Muscle of leg (tissue), 11 donors: ENCODE measurements around the gene WDR1. TPM values are rescaled to one million over a fixed set of nuclear protein-coding genes. Genes with fewer than 3 reads are reported as not detected.

Source experiments
- DNase-seq: peaks from one replicate; pipeline ENCODE4 v3.0.0; 2013
- H3K27ac ChIP-seq: one replicate; pipeline ENCODE4 v1.5.1; 2013; ENCODE audit warnings: mild to moderate bottlenecking, low read length, control low read depth
- H3K27me3 ChIP-seq: one replicate; pipeline ENCODE4 v1.6.1; 2013; ENCODE audit warnings: low read length; ENCODE audit not compliant: control insufficient read depth, insufficient read depth
- H3K36me3 ChIP-seq: one replicate; pipeline ENCODE4 v1.6.1; 2013; ENCODE audit warnings: low read length; ENCODE audit not compliant: control insufficient read depth, insufficient read depth
- H3K4me1 ChIP-seq: one replicate; pipeline ENCODE4 v1.6.1; 2013; ENCODE audit warnings: low read length; ENCODE audit not compliant: control insufficient read depth, insufficient read depth
- H3K4me3 ChIP-seq: one replicate; pipeline ENCODE4 v1.5.1; 2013; ENCODE audit warnings: low read length, control low read depth
- H3K9me3 ChIP-seq: replicated peaks from 2 replicates; pipeline ENCODE4 v1.6.1; 2013; ENCODE audit warnings: low read depth, low read length; ENCODE audit not compliant: control insufficient read depth
- WGBS: methylation state at CpG from one replicate; pipeline ENCODE4 v1.1.5; 2013; ENCODE audit warnings: missing lambda C conversion rate; ENCODE audit not compliant: insufficient coverage; 5-methylcytosine and 5-hydroxymethylcytosine counted together
- polyA plus RNA-seq, 8 donors: library from polyadenylated mRNA; unstranded; fragments of 120-200 nt; gene quantifications; one replicate each; pipeline versions ENCODE4 v1.2.1 to v1.2.3, GENCODE V29; 2013; ENCODE audit warnings: inconsistent platforms in 1 of 8, low replicate concordance in 1 of 8; ENCODE audit not compliant: insufficient read length in 8 of 8, insufficient read depth in 1 of 8
- total RNA-seq: library from RNA; stranded (reverse); fragments of 120-200 nt; gene quantifications from one replicate; pipeline ENCODE4 v1.2.4, GENCODE V29; 2013

WDR1 gene
- total and polyA plus RNA-seq, 9 donors, result 97.0 to 178 (median 152) TPM

- Histone ChIP-seq H3K9me3 (no peaks in the 10 kb centered on the region), H3K27ac (no peak overlapping the region), H3K4me3 (no peak overlapping the region), H3K27me3 (no peaks in the 10 kb centered on the region), H3K4me1 (peaks cover 20% of the 10 kb centered on the region), H3K36me3 (peaks cover 98% of the 10 kb centered on the region)
- 100% methylated on average over 3 of the region's 8 CpGs for WGBS
- no peak for DNase-seq
Measured at GRCh38 chr4:10079912-10080588, 36.5 kb downstream of the WDR1 start.

DNA sequence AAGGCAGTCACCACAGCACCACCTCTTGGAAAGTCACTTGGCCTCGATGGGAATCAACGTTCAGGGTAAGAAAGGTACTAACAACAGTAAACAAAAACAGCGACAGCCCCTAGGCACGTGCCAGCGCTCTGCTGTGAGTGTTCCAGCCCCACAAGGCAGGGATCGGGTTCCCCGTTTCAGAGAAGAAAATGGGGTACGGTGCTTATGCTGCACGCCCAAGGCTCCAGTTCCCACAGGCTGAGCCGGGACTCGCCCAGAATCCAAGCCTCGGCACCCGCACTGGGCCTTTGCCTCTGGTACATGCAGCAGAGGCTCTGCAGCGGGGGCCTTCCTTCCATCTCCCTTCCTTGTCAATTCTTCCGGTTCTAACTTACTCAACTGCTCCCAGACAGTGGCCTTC, 37.3 kb downstream of the WDR1 start:
- Histone ChIP-seq H3K9me3 (no peaks in the 10 kb centered on the region), H3K4me1 (peaks cover 12% of the 10 kb centered on the region), H3K27me3 (no peaks in the 10 kb centered on the region), H3K36me3 (peaks cover 97% of the 10 kb centered on the region), H3K4me3 (no peak overlapping the region), H3K27ac (no peak overlapping the region)
- no peak for DNase-seq
- 92% methylated on average over 13 of the region's 15 CpGs for WGBS

DNA sequence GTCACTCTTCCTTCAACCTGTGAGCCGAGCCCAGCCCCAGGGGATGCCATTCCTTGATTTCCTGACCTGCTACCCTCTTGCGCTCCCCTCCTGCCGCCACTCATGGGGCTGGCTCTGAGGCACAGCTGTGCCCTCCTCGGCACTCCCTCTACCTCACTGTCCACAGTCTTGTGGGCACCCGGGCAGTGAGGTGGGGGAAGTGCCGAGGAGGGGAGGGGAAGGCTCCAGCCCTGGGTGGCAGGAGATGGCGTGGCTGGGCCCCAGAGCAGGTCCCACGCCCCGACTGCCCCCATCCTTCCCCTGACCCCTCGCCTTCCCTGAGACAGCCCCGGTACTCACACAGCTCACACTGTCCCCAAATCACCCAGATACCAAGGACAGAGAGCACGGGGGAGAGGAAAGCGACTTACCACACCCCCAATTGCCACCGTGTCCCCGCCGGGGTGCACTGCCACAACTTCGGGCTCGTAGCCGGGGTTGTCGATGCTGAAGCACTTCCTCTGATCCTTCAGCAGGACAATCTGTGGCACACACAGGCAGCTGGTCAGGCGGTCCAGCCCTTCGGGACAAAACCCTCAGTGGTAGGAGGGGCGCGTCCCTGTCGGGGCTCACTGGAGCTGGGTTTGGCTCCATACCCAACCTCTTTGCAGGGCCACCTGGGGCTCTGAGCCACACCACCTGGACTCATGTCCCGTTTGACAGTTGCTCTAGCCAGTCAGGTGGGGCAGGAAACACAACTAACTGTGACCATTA, 37.9 kb downstream of the WDR1 start:
- no peaks in the 10 kb centered on the region for H3K9me3 ChIP-seq
- 88% methylated on average over 18 of the region's 26 CpGs for WGBS
- H3K4me3 ChIP-seq, result no peak overlapping the region
- no peaks in the 10 kb centered on the region for H3K27me3 ChIP-seq
- H3K4me1 ChIP-seq, result peaks cover 6% of the 10 kb centered on the region
- no peak overlapping the region for H3K27ac ChIP-seq
- no peak for DNase-seq
- H3K36me3 ChIP-seq, result peaks cover 96% of the 10 kb centered on the region

DNA sequence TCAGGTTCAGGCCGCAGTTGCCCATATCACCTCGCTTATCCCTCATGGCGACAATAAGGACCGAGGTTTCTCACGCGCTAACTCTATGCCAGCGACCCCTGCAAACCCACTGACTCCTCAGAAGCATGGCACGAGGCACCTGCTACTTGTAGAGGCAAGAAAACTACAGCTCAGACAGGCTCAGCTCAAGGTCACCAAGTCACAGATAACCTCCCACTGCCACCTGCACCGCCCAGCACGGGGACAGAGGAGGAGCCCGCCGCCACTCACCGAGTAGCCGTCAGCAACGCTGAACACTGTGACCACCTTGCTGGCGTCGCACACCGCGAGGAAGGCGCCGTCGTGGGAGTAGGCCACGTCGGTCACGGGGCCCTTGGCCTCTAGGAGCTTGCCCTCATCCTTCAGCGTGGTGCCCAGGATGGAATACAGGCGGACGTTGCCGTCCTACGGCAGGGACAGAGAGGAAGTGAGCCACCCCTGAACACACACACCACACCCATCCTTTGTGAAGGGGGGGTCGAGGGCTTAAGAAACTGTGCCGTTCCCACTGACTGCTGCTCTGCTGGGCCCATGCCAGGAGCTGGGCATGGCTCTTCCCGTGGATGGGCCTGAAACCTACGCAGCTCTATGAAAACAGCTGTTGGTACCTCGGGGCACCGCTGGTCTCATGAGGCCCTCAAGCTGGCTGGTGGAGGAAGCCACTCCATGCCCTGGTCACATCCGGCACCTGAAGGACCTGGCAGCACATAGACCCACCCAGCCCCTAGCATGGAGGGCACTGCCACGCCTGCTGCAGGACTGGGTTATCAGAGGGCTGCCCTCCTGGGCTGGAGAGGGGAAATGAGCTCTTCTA, 38.9 kb downstream of the WDR1 start:
- Histone ChIP-seq H3K27ac (no peak overlapping the region), H3K27me3 (no peaks in the 10 kb centered on the region), H3K4me3 (no peak overlapping the region), H3K4me1 (no peaks in the 10 kb centered on the region), H3K36me3 (peaks cover 90% of the 10 kb centered on the region), H3K9me3 (no peaks in the 10 kb centered on the region)
- DNase-seq, result no peak
- 88% methylated on average over 17 of the region's 38 CpGs for WGBS

DNA sequence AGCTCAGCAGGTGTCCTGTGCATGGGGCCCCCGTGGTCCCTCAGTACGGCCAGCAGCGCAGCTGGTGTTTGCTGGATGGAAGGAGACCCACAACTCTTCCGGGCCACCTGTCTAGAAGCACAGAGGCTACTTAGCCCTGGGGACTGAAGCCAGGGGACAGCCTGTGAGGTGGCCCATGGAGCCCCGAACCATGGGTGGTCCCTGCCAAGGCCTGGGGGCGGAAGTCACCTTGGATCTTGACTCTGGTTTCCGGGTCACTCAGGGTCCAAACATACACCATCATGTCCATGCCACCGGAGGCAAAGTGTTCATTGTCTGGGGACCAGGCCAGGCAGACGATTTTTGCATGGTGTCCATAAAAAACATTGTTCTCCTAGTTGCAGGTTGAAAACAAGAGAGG, 39.5 kb downstream of the WDR1 start:
- H3K9me3 ChIP-seq, result no peaks in the 10 kb centered on the region
- no peaks in the 10 kb centered on the region for H3K4me1 ChIP-seq
- DNase-seq, result no peak
- H3K27me3 ChIP-seq, result no peaks in the 10 kb centered on the region
- WGBS, result 81% methylated on average over 6 of the region's 9 CpGs
- no peak overlapping the region for H3K4me3 ChIP-seq
- peaks cover 90% of the 10 kb centered on the region for H3K36me3 ChIP-seq
- no peak overlapping the region for H3K27ac ChIP-seq

DNA sequence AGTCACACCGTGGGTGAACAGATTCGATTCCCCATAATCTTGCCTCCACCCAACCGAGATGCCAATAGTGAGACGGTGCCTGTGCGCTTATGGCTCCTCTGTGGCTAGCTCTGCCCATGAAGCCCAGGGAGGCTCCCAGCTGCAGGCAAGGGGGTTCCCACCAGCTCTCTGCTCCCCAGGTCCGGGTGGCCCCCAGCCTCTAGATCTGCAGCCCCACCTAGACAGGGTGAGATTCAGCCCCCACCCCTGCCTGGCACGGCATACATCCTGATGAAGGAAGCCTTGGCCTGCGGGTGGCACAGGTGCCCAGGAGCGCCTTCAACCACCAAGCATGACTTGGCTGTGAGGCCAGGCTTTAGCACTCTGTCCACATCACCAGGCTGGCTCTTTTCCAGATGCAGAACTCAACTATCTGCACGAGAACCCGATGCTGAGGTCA, 40.6 kb downstream of the WDR1 start:
- no peak overlapping the region for H3K4me3 ChIP-seq
- no peaks in the 10 kb centered on the region for H3K9me3 ChIP-seq
- DNase-seq, result no peak
- peaks cover 84% of the 10 kb centered on the region for H3K36me3 ChIP-seq
- no peaks in the 10 kb centered on the region for H3K27me3 ChIP-seq
- 81% methylated on average over 11 of the region's 11 CpGs for WGBS
- no peaks in the 10 kb centered on the region for H3K4me1 ChIP-seq
- H3K27ac ChIP-seq, result no peak overlapping the region

- no peak overlapping the region for H3K4me3 ChIP-seq
- H3K27me3 ChIP-seq, result no peaks in the 10 kb centered on the region
- no peak overlapping the region for H3K27ac ChIP-seq
- no peaks in the 10 kb centered on the region for H3K4me1 ChIP-seq
- DNase-seq, result no peak
- H3K36me3 ChIP-seq, result peaks cover 78% of the 10 kb centered on the region
- WGBS, result 89% methylated on average over 17 of the region's 20 CpGs
- no peaks in the 10 kb centered on the region for H3K9me3 ChIP-seq
Measured at GRCh38 chr4:10075158-10075863, 41.3 kb downstream of the WDR1 start.

- Histone ChIP-seq H3K27ac (no peak overlapping the region), H3K36me3 (peaks cover 72% of the 10 kb centered on the region), H3K4me1 (no peaks in the 10 kb centered on the region), H3K4me3 (no peak overlapping the region), H3K27me3 (no peaks in the 10 kb centered on the region), H3K9me3 (no peaks in the 10 kb centered on the region)
- WGBS, result 79% methylated on average over 2 of the region's 7 CpGs
- DNase-seq, result no peak
Measured at GRCh38 chr4:10074767-10075105, 41.9 kb downstream of the WDR1 start.

- H3K27ac ChIP-seq, result no peak overlapping the region
- WGBS, result 78% methylated on average over 2 of the region's 13 CpGs
- no peaks in the 10 kb centered on the region for H3K27me3 ChIP-seq
Measured at GRCh38 chr4:10074076-10074766, 42.4 kb downstream of the WDR1 start.

More at GRCh38 chr4:10074076-10074766, 42.4 kb downstream of the WDR1 start:
- Histone ChIP-seq H3K9me3 (no peaks in the 10 kb centered on the region), H3K36me3 (peaks cover 69% of the 10 kb centered on the region), H3K4me3 (no peak overlapping the region), H3K4me1 (no peaks in the 10 kb centered on the region)
- DNase-seq, result no peak
